ENCODE data around the gene ATG5.
"Not testable (repeated sequence)": the region's sequence is repeated elsewhere in the genome, so short reads cannot be mapped to it uniquely, and the experiment has no call there.

The ATG5 gene

DNA sequence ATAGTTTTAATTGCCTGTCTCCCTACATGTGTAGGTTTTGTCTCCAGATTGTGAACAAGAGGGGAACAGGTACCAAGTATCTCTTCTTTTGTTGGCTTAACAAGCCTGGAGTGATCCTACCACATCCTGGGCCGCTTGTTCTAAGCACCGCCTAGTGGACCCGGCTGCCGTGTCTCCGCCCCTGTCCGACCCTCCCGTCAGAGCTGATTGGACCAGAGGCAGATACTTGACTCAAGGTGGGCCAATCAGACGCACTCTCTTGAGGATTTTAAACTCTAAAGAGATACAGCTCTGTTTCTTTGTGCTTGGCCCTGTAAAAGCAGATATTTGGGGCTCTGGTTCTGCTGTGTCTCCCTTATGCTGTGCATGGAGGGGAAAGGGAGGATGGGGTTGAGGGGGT, 171.2 kb downstream of the ATG5 start:
- DNase-seq (ENCODE audit: low spot score): no peak

DNA sequence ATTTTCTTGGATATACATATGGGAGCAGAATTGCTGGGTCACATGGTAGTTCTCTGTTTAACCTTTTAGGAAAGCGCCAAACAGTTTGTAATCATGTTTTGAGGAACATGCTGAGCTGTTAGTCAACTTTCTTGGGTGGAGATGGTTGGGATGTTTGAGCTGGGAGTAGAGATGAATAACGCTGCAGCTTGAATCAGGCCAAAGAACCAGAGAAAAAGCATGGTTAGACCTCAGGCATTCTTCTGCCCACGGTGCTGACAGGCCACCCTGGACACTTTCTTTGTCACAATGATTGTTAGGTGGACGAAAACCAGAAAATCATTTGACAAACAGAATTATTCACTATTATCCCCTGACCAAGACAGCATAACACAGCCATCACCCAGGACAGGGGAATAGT, 172.6 kb downstream of the ATG5 start:
- no peak for DNase-seq (ENCODE audit: low spot score)

DNA sequence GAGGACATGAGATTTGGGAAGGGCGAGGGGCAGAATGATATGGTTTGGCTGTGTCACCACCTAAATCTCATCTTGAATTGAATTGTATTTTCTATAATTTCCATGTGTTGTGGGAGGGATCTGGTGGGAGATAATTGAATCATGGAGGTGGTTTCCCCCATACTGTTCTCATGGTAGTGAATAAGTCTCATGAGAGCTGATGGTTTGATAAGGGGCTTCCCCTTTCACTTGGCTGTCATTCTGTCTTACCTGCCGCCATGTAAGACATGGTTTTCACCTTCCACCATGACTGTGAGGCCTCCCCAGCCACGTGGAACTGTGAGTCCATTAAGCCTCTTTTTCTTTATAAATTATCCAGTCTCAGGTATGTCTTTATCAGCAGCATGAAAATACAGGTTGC, 173.1 kb downstream of the ATG5 start:
- DNase-seq (ENCODE audit: low spot score): not testable (repeated sequence)

DNA sequence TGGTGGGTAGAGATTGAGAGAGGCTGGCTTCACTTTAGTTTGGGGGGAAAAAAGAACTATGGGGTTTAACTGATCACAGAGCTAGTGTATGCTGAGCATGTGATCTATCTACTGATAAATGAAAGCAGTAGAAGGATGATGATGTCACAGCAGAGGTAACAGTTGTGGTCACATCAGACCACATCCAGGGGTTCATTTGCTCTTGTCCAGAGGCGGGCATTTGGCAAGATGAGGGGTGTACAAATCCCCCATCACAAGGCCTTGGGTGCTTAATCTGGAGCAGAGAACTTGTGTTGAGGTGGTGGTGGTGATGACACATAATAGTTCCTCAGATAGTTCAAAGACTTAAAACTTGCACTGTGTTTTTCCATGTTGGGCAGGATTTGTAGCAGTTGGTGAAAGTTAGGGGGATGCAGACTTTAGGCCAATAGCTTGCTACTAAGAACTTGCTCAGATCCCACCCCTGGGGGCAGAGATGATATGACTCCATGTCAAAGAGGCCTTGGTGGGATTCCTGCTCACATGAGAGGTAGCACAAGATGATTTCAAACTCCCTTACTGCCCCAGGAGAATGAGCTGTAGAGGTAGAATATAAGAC, 176.0 kb downstream of the ATG5 start:
- DNase-seq (ENCODE audit: low spot score): no peak

DNA sequence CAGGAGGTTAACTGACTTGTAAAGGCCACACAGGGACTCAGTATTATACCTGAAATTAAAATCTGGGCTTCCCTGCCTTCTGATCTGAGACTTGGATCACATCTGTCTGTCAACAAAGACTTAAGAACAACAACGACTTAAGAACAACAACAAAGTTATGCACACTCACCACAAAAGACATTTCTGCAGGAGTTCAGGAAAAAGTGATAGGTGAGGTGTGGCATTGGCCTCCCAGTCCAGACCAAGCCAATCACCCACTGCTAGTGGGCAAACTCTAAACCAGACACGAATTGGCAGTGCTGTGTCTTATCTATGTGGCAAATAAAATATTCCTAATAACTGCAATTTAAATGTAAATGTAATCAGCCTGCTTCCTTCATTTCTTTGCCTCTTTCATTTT, 178.1 kb downstream of the ATG5 start:
- DNase-seq (ENCODE audit: low spot score): no peak

DNA sequence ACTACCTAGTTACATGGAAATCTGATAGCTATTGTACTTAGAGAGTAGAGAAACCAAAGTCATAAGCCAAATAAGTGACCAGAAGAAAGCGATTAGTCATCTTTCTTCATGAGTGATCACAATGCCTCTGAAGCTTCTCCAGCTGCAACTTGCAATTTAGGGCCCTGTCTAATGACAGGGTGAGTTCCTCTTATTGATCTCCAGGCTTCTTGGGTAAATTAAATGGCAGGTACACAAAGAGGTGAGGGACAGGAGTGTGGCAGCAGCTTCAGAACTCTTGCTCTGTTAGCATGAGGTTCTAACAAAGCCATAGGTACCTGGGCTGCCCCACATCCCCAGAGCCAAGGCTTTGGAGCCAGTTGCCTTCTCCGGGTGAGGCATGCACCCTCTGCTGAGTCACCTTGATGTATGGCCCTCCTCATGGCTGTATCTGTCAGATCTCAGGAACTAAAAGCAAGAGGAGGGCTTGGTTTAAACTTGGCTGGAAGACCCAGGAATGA, 178.7 kb downstream of the ATG5 start:
- DNase-seq (ENCODE audit: low spot score): no peak

DNA sequence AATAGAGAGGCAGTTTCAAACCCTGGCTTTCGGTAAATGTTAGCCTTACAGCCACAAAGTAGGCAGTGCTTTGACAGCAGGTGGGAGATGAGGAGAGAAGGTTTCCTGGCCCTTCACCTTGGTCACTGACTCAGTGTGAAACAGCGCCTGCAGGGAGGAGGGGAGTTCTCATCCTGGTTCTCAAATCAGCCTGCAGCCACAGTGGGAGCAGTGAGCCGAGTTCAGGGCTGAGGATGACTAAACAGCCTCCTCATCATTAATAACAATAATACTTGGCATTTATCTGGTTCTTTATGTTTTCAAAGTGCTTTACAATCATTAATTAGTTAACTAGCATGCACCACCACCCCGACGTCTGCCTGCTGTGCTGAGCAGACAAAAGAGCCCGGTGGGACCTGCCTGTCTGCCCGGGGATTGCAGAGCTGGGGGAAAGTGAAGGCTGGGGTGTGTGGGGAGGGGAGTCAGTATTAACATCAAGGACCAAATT, 179.8 kb downstream of the ATG5 start:
- DNase-seq (ENCODE audit: low spot score): no peak

DNA sequence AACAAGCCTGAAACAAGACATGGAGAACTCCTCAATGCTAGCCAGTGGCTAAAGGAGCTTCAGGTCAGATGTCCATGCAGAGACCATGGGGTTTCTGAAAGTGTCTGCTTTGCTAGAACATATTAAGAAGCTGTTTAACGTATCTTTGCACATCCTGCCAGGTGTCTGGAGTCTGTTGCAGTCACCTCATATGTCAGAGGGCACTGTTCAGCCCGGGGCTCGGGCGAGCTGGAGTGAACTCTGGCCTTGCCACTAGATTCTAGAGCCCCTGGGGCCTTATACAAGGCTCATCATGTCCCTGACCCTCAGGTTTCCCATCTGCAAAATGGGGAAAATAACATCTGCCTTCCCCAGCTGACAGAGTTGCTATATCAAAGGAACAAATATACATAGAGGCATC, 180.4 kb downstream of the ATG5 start:
- DNase-seq (ENCODE audit: low spot score): no peak

DNA sequence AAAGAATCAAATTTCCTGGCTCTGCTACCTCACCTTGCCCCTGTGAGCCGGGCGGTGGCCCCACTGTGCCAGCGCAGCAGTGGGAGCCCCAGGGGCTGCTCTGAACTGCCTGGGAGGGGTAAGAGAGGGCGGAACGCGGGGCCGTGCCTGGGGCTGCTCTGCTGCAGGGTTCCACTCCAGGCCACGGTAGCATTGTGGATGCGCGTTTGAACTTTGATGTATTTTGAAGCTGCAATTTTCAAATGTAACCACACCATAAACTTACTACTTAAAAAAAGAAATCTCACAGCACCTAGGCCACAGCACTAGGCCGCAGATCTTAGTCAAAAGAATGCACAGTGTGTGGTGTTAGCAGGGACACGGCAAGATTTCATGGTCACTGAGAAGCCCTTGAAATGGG, 181.9 kb downstream of the ATG5 start:
- DNase-seq (ENCODE audit: low spot score): no peak

DNA sequence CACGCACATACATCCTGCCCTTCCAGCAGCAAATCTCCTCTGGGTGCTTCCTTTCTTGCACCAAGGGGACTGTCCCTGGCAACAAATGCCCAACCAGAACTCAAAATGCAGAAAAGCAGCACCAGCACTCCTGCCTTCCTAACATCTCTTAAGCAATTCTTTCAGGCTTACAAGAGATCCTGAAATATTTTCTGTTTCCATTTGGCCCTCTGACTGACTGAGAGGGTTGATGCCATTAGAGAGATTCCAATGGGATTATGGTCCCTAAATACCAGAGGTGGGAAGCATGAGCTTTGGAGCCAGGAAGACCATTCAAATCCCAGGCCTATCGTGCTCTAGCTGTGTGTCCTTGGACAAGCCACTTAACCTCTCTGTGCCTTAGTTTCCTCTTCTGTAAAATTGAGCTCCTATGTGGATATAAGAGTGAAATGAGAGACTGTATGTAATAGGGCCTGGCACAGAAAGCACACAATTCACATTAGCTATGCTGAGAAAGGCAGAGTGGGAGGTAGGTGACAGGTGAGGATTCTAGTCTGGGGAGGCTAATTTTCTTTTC, 182.6 kb downstream of the ATG5 start:
- no peak for DNase-seq (ENCODE audit: low spot score)

DNA sequence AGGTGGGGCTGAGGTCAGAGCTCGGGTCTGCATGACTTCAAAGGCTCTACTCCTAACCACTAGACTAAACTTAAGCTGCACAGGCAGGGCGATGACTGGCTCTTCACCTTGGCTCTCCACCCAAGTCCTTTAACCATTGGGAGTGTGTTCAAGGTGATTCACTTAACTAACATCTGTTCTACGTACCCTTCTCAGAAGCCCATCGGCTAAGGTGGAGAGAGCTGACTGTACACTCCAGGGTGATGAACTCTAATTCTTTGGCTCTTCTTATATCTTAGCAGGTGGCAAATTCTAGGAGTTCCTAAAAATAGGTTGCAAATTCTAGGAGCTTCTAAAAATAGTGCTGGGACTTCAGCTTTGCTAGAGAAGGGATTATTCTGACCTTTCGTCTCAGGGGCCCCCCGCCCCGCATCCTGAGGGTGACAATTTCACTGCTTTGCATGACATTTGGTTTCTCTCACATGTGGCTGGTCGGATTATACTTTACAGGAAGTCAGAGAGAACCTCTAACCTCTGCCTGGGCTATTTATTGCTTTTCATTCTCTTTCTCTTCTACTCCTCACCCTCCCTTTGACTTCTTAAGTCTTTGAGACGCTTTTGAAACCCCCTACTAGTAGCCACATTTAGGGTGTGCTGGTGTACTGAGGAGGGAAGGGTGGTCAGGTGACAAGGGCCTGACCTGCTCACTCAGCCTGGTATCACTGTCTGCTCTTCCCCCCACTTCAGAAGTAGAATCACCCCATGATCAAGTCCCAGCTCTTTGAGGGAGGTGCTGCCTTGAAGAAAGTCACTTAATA, 183.9 kb downstream of the ATG5 start:
- no peak for DNase-seq (ENCODE audit: low spot score)

DNA sequence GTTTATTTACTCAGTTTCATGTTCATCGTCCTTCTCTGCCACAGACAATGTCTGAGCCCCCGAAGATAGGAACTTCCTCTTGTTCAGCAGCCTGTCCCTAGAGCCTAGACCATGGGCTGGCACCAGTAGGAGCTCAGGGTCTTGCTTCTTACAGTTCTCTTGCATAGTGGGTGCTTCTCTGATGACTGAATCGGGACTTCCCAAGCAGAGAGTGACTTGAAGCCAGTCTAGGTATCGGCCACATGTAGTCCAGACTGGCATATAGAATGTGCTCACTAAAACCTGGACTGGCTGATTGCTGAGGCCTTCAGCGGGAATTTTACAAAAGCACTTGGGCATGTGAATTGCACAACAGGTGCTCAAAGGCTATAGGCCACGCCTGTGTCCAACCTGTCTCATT, 187.4 kb downstream of the ATG5 start:
- no peak for DNase-seq (ENCODE audit: low spot score)

DNA sequence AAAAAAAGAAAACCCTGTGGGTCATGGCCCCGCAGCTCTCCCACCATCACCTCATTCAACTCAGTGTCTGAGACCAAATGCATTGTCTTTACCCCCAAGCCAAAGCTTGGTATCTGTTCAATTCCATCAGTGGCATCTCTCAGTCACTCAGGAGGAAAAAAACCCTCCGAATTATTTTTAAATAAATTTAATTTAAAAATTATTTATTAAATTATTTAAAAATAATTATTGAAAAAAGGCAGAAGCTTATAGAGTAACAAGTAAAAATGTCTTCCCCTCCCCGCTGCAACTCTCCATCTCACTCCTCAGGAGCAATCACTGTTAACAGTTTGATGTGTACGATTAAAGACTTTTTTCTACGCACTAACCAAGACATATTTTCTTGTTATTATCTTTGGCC, 188.7 kb downstream of the ATG5 start:
- no peak for DNase-seq (ENCODE audit: low spot score)

DNA sequence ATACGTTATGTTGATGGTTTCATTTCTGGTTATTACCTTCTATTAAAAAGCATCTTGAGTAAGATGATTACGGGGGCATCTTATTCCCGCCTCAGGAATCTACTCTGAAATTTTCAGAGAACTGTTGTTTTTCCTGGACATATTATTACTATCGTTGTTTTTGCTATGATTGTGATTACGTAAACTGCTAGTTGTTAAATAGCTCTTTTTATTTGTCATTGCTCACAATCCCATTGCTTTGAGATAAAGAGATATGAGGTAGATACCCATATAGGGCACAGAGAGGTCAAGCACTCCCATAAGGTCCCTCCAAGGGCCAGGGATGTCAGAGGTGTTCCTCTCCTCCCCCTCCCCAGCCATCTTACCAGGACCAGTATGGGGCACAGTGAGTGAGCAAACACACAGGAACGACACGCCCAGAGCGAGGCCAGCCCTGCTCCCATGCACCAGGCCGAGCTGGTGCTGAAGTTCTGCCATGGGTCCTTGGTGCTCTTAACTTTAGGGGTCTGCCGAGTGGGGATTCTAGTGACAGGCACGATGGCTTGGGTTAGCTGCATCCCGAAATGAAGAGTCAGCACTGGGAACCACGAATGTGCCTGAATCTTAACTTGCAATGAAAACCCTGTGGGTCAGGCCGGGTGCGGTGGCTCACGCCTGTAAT, 189.5 kb downstream of the ATG5 start:
- no peak for DNase-seq (ENCODE audit: low spot score)

DNA sequence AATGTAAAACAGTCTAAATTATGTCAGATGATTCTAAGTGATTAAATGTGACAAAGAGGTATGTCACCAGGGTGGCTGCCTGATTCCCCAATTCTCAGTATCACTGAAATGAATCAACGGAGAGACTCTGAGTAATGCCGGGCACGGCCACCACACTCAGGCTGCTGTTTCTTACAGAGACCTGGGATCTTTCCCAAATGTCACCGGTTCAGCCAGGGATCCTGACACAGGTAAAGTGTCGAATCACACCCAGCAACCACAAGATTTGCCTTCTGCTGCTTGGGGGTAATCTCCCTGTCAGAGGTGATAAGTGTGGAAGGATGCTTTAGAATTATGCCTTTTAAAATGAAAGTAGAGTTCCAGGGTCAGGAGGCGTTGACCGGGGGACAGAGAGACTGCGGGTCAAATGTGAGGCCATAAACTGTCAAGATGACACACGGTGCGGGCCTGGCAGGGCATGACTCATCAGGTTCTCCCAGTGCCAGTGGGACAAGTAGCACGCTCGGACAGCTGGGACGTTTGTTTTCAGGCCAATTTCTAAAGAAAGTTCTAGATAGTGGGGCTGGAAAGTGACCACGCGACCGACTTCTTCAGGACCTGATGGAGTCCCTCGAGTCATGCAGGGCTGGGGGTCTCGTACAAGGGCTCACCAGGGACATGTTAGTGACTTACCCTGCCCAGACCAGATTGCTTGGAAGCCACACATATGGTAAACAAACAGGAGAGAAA, 190.5 kb downstream of the ATG5 start:
- DNase-seq (ENCODE audit: low spot score): peak; percentile 40
